GM21515 (cell line): ENCODE measurements around the gene PLD4.
"Not testable (repeated sequence)": the region's sequence is repeated elsewhere in the genome, so short reads cannot be mapped to it uniquely, and the experiment has no call there.

Experiments
- ATAC-seq: cut with Tn5 transposase; IDR thresholded peaks from one replicate; pipeline ENCODE4 v1.9.1; 2021; ENCODE audit not compliant: unreplicated experiment

PLD4 gene, protein sequence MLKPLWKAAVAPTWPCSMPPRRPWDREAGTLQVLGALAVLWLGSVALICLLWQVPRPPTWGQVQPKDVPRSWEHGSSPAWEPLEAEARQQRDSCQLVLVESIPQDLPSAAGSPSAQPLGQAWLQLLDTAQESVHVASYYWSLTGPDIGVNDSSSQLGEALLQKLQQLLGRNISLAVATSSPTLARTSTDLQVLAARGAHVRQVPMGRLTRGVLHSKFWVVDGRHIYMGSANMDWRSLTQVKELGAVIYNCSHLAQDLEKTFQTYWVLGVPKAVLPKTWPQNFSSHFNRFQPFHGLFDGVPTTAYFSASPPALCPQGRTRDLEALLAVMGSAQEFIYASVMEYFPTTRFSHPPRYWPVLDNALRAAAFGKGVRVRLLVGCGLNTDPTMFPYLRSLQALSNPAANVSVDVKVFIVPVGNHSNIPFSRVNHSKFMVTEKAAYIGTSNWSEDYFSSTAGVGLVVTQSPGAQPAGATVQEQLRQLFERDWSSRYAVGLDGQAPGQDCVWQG

GRCh38 chr14:104924421-104925213, at the start of gene PLD4:
Gene PLD4, plus strand, starts transcription at chr14:104924879. Its CDS starts 2,262 bp downstream, at chr14:104927141.
- no peak for ATAC-seq

- ATAC-seq, result no peak
Observed at GRCh38 chr14:104875412-104875751, 49.3 kb upstream of the PLD4 start.

- ATAC-seq, result no peak
Observed at GRCh38 chr14:104875811-104876210, 48.9 kb upstream of the PLD4 start.

DNA sequence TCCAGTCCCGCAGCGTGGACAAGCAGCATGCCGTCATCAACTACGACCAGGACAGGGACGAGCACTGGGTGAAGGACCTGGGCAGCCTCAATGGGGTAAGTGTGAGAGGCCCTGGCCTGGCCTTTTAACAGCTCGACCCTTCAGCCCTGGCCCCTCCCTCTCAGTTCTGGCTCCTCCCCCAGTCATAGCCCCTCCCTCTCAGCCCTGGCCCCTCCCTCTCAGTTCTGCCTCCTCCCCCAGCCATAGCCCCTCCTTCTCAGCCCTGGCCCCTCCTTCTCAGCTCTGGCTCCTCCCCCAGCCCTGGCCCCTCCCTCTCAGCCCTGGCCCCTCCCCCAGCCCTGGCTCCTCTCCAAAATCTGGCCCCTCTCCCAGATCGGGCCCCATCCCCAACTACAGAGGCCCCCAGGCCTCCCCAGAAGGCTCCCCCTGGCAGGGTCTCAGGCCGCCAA, 48.4 kb upstream of the PLD4 start:
- ATAC-seq, result no peak

- ATAC-seq, result no peak
Observed at GRCh38 chr14:104877066-104877805, 47.4 kb upstream of the PLD4 start.

DNA sequence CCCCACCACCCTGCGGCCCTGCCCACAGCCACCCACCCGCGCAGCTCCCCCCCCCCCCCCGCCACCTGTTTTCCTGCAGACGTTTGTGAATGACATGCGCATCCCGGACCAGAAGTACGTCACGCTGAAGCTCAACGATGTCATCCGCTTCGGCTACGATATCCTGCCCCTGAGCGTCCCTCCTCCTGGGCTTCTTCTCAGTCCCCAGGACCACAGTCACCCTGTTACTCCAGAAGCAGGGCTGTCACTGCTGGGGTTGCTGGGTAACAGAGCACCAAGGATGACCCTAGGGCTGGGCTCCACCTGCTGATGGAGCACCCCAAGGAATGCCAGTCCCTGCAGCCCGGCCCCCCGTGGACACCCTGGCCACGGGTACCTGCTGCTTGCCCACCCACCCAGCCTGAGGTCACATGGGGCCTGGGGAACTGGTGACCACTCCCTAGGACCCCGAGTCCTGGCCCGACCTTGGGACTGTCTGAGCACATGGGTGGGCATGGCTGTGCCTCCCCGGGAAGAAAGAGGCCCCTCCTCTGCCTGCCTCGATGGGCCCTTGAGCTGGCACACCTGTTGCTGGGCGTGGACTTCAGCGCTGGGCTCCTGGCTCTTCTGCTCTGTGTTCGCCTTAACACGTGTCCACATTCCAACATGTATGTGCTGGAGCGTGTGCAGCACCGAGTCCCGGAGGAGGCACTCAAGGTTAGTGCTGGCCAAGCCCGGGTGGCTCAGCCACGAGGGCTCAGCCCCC, 46.7 kb upstream of the PLD4 start:
- ATAC-seq, result no peak

DNA sequence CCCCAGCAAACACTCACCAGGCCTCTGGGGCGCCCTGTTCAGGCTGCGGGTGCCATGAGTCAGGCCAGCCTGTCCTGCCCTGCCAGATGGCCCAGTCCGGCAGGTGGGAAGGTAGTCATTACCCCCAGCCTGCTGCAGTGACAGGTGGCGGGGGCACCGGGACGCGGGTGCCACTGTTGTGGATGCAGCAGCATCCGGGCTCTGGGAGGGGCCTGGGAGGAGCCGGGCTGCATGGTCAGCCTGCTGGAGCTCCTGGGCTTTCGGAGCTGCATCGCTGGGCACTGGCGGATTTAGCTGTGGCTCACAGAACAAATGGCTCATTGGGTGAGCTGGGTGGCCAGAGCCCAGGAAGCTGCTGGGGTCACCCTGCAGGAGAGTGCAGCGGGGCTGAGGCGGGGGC, 46.1 kb upstream of the PLD4 start:
- ATAC-seq, result no peak

DNA sequence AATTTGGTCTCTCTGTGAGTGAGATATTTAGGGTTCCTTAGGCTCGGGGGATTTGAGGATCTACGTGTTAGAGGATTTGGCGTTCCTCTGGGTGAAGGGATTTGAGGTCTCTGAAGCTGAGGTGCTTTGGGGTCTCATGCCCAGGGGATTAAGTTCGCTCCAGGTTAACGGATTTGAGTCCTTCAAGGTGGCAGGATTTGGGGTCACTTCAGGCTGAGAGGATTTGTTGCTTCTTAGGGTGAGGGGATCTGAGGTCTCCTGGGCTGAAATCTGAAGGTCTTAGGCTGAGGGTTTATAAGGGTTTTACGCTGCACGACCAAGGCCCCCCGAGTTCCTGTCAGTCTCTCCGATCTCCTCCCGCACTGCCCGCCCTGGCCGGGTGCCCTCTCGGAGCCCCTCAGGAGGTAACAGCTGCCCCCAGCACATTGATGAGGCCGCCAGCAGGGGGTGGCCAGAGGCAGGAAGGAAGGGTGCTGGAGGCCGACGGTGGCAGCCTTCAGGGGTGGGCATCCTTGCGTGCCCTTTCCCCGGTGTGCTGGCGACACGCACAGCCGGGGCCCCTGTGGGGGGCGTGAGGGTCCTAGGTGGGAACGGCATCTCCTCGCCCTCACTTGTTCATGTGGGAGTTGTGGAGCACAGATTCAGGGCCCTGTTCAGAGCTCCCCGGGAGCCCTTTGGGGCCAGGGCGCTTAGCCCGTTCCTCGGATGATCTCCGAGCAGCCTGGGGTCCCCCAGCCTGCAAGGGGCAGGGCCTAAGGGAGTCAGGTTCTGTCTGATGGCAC, 45.3 kb upstream of the PLD4 start:
- no peak for ATAC-seq

DNA sequence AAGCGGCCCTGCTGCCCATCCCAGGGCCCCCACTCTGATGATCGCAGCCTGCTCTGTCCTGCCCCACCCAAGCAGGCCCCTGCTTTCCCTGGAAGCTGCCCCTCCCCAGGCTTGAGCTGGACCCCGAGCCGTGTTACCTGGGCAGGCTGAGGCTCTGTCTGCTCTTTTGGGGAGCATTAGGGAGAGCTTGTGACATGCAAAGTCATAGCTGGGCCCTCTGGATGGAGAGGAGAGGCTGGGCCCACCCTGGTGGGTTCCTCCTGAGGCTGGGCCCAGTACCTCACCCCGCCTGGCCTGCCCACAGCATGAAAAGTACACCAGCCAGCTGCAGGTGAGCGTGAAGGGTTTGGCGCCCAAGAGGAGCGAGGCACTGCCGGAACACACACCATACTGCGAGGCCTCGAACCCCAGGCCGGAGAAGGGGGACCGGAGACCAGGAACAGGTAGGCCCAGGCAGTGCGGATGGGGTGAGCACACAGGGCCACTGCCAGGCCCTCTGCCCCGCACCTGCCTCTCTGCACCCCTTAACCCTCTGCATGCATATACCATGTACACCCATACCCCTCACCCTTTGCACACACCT, 44.6 kb upstream of the PLD4 start:
- ATAC-seq, result no peak

DNA sequence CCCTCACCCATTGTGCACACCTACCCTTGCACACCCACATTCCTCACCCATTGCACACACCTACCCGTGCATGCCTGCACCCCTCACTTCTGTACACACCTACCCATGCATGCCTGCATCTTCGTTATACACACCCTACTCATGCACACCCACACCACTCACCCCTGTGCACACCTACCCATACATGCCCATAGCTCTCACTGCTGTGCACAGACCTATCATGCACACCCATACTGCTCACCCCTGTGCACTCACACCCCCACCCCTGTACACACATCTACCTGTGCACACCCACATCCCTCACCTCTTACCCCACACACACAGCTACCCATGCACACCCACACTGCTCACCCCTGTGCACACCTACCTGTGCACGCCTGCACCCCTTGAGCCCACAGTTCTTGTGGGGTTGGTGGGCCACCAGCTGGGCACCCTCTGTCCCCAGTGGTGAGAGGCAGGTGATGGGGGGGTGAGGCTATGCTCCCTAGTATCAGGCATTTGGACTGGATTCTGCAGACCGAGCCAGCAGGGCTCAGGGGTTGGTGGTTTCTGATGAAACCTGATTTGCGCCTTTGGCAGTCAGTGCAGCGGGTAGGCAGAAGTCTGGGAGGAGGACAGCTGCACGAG, 44.0 kb upstream of the PLD4 start:
- ATAC-seq, result no peak

DNA sequence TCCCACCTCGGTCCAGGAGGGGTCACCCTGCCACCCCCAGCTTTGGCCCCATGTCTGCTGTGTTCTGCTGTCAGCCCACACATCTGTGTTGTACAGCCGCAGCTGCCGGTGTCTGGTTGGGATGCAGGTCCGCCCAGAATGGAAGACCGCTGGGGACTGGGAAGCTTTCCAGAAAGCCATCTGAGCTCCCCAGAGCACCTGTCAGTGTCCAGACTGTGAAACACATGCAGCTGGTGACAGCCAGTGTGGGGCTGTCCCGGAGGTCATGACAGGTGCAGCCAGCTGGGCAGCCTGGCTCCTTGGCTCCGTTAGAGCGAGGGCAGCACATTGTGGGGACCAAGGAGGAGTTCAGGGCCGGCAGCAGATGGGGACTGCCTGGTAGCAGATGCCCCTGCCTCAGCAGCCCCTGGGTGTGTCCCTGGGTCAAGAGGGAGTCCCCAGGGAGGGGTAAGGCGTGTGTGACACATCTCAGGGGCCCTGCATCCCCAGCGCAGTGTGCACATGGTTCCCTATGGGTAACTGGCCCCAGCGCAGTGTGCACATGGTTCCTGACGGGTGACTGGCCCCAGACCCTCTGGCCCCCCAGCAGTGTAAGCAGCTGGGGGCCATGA, 43.2 kb upstream of the PLD4 start:
- ATAC-seq, result no peak

DNA sequence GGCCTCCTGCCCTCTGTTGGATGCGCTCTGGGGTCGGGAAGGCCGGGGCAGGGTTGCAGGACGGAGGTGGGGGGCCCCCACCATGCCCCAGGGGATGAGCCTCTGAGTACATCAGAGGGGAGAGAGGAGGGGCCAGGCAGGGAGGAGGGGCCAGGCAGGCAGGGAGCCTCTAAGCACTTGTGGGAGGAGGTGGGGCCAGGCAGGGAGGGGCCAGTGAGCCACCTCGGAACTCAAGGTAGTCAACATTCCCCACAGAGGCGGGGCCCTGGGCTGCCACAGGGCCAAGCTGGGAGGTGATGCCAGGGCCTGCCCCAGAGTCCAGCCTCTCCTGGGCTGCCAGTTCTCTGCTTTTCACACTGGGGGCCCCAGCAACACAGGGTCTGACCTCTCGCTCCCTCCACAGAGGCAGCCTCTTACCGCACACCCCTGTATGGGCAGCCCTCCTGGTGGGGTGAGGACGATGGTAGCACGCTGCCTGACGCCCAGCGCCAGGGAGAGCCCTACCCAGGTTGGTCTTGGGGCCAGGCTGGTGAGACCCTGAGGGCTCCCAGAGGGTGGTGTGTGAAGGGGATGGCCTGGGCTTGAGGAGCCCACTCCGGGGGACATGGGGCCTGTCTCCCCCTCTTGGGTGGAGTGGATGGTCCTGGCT, 42.2 kb upstream of the PLD4 start:
- ATAC-seq, result no peak

DNA sequence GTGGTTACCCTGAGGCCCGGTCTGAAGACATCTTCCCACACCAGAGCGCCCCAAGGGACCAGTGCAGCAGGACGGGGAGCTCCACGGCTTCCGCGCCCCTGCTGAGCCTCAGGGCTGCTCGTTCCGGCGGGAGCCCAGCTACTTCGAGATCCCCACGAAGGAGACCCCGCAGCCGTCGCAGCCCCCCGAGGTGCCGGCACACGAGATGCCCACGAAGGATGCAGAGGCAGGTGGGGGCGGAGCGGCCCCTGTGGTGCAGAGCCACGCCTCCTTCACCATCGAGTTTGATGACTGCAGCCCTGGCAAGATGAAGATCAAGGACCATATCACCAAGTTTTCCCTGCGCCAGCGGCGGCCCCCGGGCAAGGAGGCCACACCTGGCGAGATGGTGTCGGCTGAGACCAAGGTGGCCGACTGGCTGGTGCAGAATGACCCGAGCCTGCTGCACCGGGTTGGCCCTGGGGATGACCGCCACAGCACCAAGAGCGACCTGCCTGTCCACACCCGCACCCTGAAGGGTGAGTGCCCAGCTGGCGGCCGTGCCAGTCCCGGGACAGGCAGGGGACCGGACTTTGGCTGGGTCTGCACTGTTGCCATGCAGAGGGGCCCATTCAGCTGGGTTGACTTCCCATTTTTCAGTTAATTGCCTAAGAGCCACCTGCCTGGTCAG, 41.6 kb upstream of the PLD4 start:
- ATAC-seq, result no peak

GRCh38 chr14:104883681-104884361, 40.9 kb upstream of the PLD4 start:
- ATAC-seq, result no peak

GRCh38 chr14:104884381-104884780, 40.3 kb upstream of the PLD4 start:
- not testable (repeated sequence) for ATAC-seq

- ATAC-seq, result no peak
Observed at GRCh38 chr14:104885031-104885972, 39.4 kb upstream of the PLD4 start.
